Stimulated activated CD8-positive, alpha-beta memory T cell treated with anti-CD3 and anti-CD28 coated beads, Interleukin-15, amount 100 ng/mL, for 4 hours (primary cell): ENCODE results near the gene PCDHGB6.
"Not testable (repeated sequence)": the region's sequence is repeated elsewhere in the genome, so short reads cannot be mapped to it uniquely, and the experiment has no call there.

Experiments used
- DNase-seq, 2 donors: peaks; one replicate each; pipeline ENCODE4 v3.0.0-alpha.2; 2020; ENCODE audit warnings: low read depth in 2 of 2

PCDHGB6 gene

GRCh38 chr5:141419074-141419880, 11.5 kb downstream of the PCDHGB6 start:
- no peak for DNase-seq

- no peak for DNase-seq
These were observed 13.2 kb downstream of the PCDHGB6 start, which contains the start of gene PCDHGA11 for GRCh38 chr5:141420855-141421488. Gene PCDHGA11, plus strand, starts transcription at chr5:141421051. Its CDS starts 177 bp downstream, at chr5:141421228.

- DNase-seq = no peak
These were observed 13.7 kb downstream of the PCDHGB6 start for GRCh38 chr5:141421489-141421855.

DNA sequence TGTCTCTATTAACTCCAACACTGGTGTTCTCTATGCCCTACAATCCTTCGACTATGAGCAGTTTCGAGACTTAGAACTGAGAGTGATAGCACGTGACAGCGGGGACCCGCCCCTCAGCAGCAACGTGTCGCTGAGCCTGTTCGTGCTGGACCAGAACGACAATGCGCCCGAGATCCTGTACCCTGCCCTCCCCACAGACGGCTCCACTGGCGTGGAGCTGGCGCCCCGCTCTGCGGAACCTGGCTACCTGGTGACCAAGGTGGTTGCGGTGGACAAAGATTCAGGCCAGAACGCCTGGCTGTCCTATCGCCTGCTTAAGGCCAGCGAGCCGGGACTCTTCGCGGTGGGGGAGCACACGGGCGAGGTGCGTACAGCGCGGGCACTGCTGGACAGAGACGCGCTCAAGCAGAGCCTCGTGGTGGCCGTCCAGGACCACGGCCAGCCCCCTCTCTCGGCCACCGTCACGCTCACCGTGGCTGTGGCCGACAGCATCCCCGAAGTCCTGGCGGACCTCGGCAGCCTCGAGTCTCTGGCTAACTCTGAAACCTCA, 15.0 kb downstream of the PCDHGB6 start:
- DNase-seq = no peak

DNA sequence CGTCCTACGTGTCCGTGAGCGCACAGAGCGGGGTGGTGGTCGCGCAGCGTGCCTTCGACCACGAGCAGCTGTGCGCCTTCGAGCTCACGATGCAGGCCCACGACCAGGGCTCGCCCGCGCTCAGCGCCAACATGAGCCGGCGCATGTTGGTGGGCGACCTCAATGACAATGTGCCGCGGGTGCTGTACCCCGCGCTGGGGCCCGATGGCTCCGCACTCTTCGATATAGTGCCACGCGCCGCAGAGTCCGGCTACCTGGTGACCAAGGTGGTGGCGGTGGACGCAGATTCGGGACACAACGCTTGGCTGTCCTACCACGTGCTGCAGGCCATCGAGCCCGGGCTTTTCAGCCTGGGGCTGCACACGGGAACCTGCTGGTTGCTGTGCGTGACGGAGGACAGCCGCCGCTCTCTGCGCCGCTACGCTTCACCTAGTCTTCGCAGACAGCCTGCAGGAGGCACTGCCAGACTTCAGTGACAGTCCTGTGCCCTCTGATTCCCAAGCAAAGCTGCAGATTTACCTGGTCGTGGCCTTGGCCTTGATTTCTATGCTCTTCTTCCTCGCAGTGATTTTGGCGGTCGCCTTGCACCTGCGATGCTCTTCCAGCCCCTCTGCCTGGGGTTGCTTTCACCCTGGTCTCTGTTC, 20.1 kb downstream of the PCDHGB6 start:
- no peak for DNase-seq

DNA sequence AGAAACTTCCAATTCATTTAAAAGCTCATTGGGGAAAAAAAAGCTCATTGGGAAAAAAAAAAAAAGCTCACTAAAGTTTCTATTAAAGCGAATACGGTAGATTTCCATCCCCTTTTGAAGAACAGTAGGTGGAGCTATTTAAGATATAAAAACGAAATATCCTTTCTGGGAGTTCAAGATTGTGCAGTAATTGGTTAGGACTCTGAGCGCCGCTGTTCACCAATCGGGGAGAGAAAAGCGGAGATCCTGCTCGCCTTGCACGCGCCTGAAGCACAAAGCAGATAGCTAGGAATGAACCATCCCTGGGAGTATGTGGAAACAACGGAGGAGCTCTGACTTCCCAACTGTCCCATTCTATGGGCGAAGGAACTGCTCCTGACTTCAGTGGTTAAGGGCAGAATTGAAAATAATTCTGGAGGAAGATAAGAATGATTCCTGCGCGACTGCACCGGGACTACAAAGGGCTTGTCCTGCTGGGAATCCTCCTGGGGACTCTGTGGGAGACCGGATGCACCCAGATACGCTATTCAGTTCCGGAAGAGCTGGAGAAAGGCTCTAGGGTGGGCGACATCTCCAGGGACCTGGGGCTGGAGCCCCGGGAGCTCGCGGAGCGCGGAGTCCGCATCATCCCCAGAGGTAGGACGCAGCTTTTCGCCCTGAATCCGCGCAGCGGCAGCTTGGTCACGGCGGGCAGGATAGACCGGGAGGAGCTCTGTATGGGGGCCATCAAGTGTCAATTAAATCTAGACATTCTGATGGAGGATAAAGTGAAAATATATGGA, 22.7 kb downstream of the PCDHGB6 start, which contains the start of gene PCDHGA12:
TSS of gene PCDHGA12 (plus strand) at position 176 of the 782 bp plus-strand sequence. CDS start at position 429, 253 bp downstream.
- no peak for DNase-seq

GRCh38 chr5:141431286-141431685, 23.5 kb downstream of the PCDHGB6 start:
- DNase-seq = no peak

GRCh38 chr5:141432308-141432707, 24.5 kb downstream of the PCDHGB6 start:
- DNase-seq = not testable (repeated sequence)

GRCh38 chr5:141432726-141433125, 24.9 kb downstream of the PCDHGB6 start:
- not testable (repeated sequence) for DNase-seq

GRCh38 chr5:141434006-141434405, 26.2 kb downstream of the PCDHGB6 start:
- DNase-seq = no peak

- DNase-seq = no peak
These were observed 29.4 kb downstream of the PCDHGB6 start for GRCh38 chr5:141437221-141437620.

DNA sequence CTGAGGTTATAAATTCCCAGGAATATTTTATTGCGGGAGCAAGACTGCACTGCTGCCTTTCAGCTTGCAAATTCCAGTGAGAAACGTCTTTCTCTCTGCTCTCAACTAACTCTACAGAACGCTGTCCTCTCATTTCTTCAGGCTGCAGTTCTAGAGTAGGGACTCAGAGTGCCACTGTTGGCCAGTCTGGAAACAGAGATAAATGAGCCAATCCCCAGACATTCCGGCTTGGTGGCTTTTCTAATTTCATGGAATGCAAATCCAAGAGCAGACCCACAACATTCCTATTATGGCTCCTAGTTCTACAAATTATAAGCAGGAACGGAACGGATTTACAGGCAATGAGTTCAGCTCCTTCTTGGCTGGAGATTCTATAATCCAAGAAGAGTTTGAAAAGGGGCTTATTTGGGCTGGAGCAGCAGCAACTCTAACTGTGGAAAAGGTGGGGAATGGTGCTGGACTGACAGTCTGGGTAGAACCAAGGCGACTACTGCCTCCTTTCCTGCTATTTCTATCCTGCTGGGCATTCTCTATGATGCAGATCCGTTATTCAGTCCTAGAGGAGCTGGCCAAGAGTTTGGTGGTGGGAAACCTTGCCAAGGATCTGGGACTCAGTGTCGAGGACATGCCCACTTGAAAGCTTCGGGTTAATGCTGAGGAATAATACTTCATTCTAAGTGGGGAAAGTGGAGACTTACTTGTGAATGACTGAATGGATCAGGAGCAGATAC, 31.8 kb downstream of the PCDHGB6 start:
- DNase-seq = no peak

- no peak for DNase-seq
These were observed 32.5 kb downstream of the PCDHGB6 start for GRCh38 chr5:141440341-141440740.

DNA sequence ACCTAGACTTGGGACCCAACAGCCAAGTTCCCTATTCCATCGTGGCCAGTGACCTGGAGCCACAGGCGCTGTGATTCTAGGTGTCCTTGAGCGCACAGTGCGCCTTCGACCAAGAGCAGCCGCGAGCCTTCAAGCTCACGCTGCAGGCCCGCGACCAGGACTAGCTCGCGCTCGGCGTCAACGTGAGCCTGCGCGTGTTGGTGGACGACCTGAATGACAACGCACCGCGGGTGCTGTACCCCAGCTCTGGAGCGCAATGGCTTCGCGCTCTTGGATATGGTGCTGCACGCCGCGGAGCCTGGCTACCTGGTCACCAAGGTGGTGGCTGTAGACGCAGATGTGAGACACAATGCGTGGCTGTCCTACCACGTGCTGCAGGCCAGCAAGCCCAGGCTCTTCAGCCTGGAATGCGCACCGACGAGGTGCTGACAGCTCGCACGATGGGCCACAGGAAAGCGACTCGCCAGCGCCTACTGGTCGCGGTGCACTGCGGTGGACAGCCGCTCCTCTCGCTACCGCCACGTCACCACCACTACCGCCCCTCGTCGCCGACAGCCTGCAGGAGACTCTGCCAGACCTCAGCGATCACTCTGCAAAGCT, 33.9 kb downstream of the PCDHGB6 start:
- no peak for DNase-seq
